SK-N-SH (cell line): ENCODE results near the gene PARVB. TPM values are rescaled to one million over a fixed set of nuclear protein-coding genes. Genes with fewer than 3 reads are reported as not detected.

Experiments
- CTCF ChIA-PET: fragments of 300-600, 350-600 bp; formaldehyde crosslinking; extraction: SDS; loops from one replicate; lab custom pipeline; 2021; lab: Yijun Ruan, JAX
- POLR2A ChIA-PET: fragments of 350-600 bp; sonication (Branson Sonifier 250); formaldehyde crosslinking; extraction: SDS; loops from one replicate; lab custom pipeline; 2020; ENCODE audit warnings: antibody characterized with exemption, inconsistent platforms; lab: Yijun Ruan, JAX
- DNase-seq: peaks from one replicate; pipeline ENCODE4 v3.0.0; 2012
- H2AFZ ChIP-seq: fragments of 200-600 bp; sonication (generic); 2 replicates; pipeline ENCODE4 v1.8.1; 2016; ENCODE audit warnings: antibody characterized with exemption, mild to moderate bottlenecking, low read depth
- H3F3A ChIP-seq: fragments of 200-600 bp; sonication (generic); replicated peaks from 2 replicates; pipeline ENCODE3; 2016; ENCODE audit warnings: antibody characterized with exemption, mild to moderate bottlenecking; ENCODE audit not compliant: insufficient read depth
- H3K27ac ChIP-seq, 2 experiments: fragments of 200-500 bp in 1 of 2; fragments of 200-600 bp in 1 of 2; sonication (Bioruptor generic) in 1 of 2; sonication (generic), shearing (Covaris generic) in 1 of 2; 2 replicates each; pipeline versions ENCODE4 v1.5.1 to v1.6.1; 2014 to 2016; ENCODE audit warnings: low read depth in 2 of 2, inconsistent platforms in 1 of 2, low read length in 1 of 2, mild to moderate bottlenecking in 1 of 2, mixed read lengths in 1 of 2
- H3K27me3 ChIP-seq: fragments of 200-600 bp; sonication (generic), shearing (Covaris generic); 2 replicates; pipeline ENCODE4 v1.6.1; 2016; ENCODE audit warnings: mixed run types; ENCODE audit not compliant: insufficient read depth
- H3K36me3 ChIP-seq, 2 experiments: fragments of 200-500 bp in 1 of 2; fragments of 200-600 bp in 1 of 2; sonication (Bioruptor generic) in 1 of 2; sonication (generic) in 1 of 2; replicated peaks in 1 of 2; 2 replicates each; pipeline versions ENCODE3 to v1.5.1; 2014 to 2016; ENCODE audit warnings: low read length in 1 of 2, mild to moderate bottlenecking in 1 of 2; ENCODE audit not compliant: insufficient read depth in 2 of 2, control insufficient read depth in 1 of 2
- H3K4me1 ChIP-seq, 2 experiments: fragments of 200-500 bp in 1 of 2; fragments of 200-600 bp in 1 of 2; sonication (Bioruptor generic) in 1 of 2; sonication (generic), shearing (Covaris generic) in 1 of 2; 2 replicates each; pipeline versions ENCODE4 v1.5.1 to v1.6.1; 2014 to 2016; ENCODE audit warnings: low read depth in 1 of 2, low read length in 1 of 2, mixed run types in 1 of 2; ENCODE audit not compliant: insufficient read depth in 2 of 2, control insufficient read depth in 1 of 2
- H3K4me2 ChIP-seq: fragments of 200-600 bp; sonication (generic), shearing (Covaris generic); 2 replicates; pipeline ENCODE4 v1.6.1; 2017; ENCODE audit warnings: mixed run types
- H3K4me3 ChIP-seq, 2 experiments: fragments of 200-500 bp in 1 of 2; fragments of 200-600 bp in 1 of 2; sonication (Bioruptor generic) in 1 of 2; sonication (generic), shearing (Covaris generic) in 1 of 2; 2 replicates each; pipeline versions ENCODE4 v1.5.1 to v1.8.1; 2014 to 2016; ENCODE audit warnings: low read depth in 2 of 2, inconsistent platforms in 1 of 2, low read length in 1 of 2, mild to moderate bottlenecking in 1 of 2, mixed read lengths in 1 of 2, moderate library complexity in 1 of 2
- H3K79me2 ChIP-seq: fragments of 200-600 bp; sonication (generic); 2 replicates; pipeline ENCODE4 v1.8.1; 2017; ENCODE audit warnings: mild to moderate bottlenecking; ENCODE audit not compliant: insufficient read depth
- H3K9ac ChIP-seq: fragments of 200-600 bp; sonication (generic); 2 replicates; pipeline ENCODE4 v1.6.1; 2017; ENCODE audit warnings: mixed run types
- H3K9me2 ChIP-seq: fragments of 200-600 bp; sonication (generic); 2 replicates; pipeline ENCODE4 v1.6.1; 2017; ENCODE audit warnings: mixed run types
- H3K9me3 ChIP-seq: fragments of 200-600 bp; sonication (generic); 2 replicates; pipeline ENCODE4 v1.6.1; 2017; ENCODE audit warnings: mixed run types, mild to moderate bottlenecking, moderate library complexity
- H4K20me1 ChIP-seq: fragments of 200-600 bp; sonication (generic); 2 replicates; pipeline ENCODE4 v1.6.1; 2017; ENCODE audit warnings: mild to moderate bottlenecking, mixed run types; ENCODE audit not compliant: insufficient read depth
- CTCF ChIP-seq: fragments of 200-600 bp; sonication (generic); IDR thresholded peaks from 2 replicates; pipeline ENCODE4 v1.6.1; 2017; ENCODE audit warnings: antibody characterized with exemption, mild to moderate bottlenecking, moderate library complexity
- ELF1 ChIP-seq: IDR thresholded peaks from 2 replicates; pipeline ENCODE4 v1.4.0; 2012
- FOXM1 ChIP-seq: IDR thresholded peaks from 2 replicates; pipeline ENCODE4 v1.4.0; 2012; ENCODE audit warnings: low read depth, mild to moderate bottlenecking
- JUND ChIP-seq: IDR thresholded peaks from 2 replicates; pipeline ENCODE4 v1.4.0; 2012
- MAX ChIP-seq: IDR thresholded peaks from 2 replicates; pipeline ENCODE4 v1.4.0; 2012; ENCODE audit warnings: low read depth
- NRF1 ChIP-seq: IDR thresholded peaks from 2 replicates; pipeline ENCODE4 v1.6.1; 2012; ENCODE audit warnings: low read depth, mild to moderate bottlenecking, low read length
- PBX3 ChIP-seq: IDR thresholded peaks from 2 replicates; pipeline ENCODE4; 2012
- POLR2AphosphoS5 ChIP-seq: IDR thresholded peaks from 2 replicates; pipeline ENCODE4 v1.6.1; 2012; ENCODE audit warnings: low read depth, low read length
- SIN3A ChIP-seq: IDR thresholded peaks from 2 replicates; pipeline ENCODE4 v1.6.1; 2012; ENCODE audit warnings: low read depth, mild to moderate bottlenecking, low read length, moderate library complexity, borderline replicate concordance
- TCF12 ChIP-seq: IDR thresholded peaks from 2 replicates; pipeline ENCODE4 v1.4.0; 2012
- TEAD4 ChIP-seq: IDR thresholded peaks from 2 replicates; pipeline ENCODE4 v1.4.0; 2012; ENCODE audit warnings: mild to moderate bottlenecking, borderline replicate concordance; ENCODE audit not compliant: insufficient read depth
- USF1 ChIP-seq: IDR thresholded peaks from 2 replicates; pipeline ENCODE4 v1.4.0; 2012; ENCODE audit warnings: low read depth, borderline replicate concordance
- WGBS: methylation state at CpG from one replicate; pipeline ENCODE4 v1.1.6; 2017; ENCODE audit warnings: low lambda C conversion rate; 5-methylcytosine and 5-hydroxymethylcytosine counted together
- polyA plus RNA-seq, 3 experiments: library from polyadenylated mRNA; depleted of rRNA; stranded (reverse); fragments of >200 nt; gene quantifications; 2 replicates each; pipeline ENCODE4 v1.2.3, GENCODE V29; 2012
- TF ChIP-seq, protein P1 (sequence below): IDR thresholded peaks from 2 replicates; pipeline ENCODE4 v1.4.0; 2012; ENCODE audit warnings: low read depth, borderline replicate concordance

PARVB gene
- polyA plus RNA-seq, 1 of the 3 experiments (the other 2 are of a cell fraction), result 87.8 TPM

GRCh38 chr22:44067901-44068300, 43.8 kb downstream of the PARVB start:
- WGBS, result 91% methylated on average over 6 of the region's 10 CpGs
- H3K9me3 ChIP-seq, result no peaks in the 10 kb centered on the region
- H3K79me2 ChIP-seq, result no peaks in the 10 kb centered on the region
- H3K4me2 ChIP-seq, result no peak overlapping the region
- TF ChIP-seq NRF1 (no peak), TEAD4 (no peak), MAX (no peak), JUND (no peak), PBX3 (no peak), FOXM1 (no peak), TCF12 (no peak), SIN3A (no peak)
- TF ChIP-seq, protein P1, sequence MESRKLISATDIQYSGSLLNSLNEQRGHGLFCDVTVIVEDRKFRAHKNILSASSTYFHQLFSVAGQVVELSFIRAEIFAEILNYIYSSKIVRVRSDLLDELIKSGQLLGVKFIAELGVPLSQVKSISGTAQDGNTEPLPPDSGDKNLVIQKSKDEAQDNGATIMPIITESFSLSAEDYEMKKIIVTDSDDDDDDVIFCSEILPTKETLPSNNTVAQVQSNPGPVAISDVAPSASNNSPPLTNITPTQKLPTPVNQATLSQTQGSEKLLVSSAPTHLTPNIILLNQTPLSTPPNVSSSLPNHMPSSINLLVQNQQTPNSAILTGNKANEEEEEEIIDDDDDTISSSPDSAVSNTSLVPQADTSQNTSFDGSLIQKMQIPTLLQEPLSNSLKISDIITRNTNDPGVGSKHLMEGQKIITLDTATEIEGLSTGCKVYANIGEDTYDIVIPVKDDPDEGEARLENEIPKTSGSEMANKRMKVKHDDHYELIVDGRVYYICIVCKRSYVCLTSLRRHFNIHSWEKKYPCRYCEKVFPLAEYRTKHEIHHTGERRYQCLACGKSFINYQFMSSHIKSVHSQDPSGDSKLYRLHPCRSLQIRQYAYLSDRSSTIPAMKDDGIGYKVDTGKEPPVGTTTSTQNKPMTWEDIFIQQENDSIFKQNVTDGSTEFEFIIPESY, result no peak
- H3K9ac ChIP-seq, result no peak overlapping the region
- DNase-seq, result no peak
- H3K27me3 ChIP-seq, result no peaks in the 10 kb centered on the region
- no peak overlapping the region for H2AFZ ChIP-seq
- ChIA-PET POLR2A (no interaction called here), CTCF (interaction anchor here (0.6 to 13.2 kb wide), 4 partner anchors 16 to 558 kb away, joined by 3 to 113 read pairs (median 14); no protein-coding TSS in a partner anchor)
- no peak overlapping the region for H3K27ac ChIP-seq
- no peaks in the 10 kb centered on the region for H4K20me1 ChIP-seq
- no peak overlapping the region for H3K4me3 ChIP-seq
- H3F3A ChIP-seq, result no peaks in the 10 kb centered on the region
- H3K36me3 ChIP-seq, result no peaks in the 10 kb centered on the region
- no peaks in the 10 kb centered on the region for H3K4me1 ChIP-seq
- H3K9me2 ChIP-seq, result no peaks in the 10 kb centered on the region

DNA sequence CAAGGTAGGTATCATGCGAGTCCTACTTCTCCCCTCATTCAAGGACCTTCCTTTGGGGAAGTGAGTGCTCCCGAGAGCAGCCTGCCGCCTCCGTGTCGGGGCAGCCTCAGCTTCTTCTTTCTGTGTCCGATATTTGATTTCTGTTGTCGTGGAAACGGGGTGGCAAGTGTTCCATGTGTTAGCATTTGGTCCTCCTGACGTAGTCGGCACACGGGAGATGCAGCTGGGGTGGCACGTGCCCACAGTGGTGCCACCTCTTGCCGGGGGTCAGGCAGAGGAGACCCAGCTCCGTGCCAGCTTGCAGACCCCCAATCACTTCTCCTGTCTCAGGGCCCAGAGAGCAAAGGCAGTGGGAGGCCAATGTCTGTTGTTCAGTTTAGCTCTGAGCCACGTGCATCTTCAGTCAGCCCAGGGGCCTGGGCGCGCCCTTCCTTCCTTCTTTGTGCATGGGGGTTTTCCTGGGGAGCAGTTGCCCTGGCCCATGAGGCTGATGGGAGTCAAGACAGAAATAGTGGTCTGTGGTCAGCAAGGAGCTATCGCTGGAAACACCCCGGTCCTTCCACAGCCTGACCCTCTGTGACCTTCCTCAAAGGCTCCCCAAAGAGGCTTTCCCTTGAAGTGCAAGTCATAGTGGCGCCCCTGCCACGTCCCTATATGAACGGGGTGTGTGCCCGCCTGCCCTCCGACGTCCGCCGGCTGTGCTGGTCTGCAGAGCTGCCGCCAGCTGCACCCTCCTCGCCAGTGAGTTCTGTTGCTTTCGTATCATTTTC, 44.5 kb downstream of the PARVB start:
- ChIA-PET POLR2A (no interaction called here), CTCF (interaction anchor here (0.6 to 13.2 kb wide), 5 partner anchors 15 to 558 kb away, joined by 3 to 113 read pairs (median 8); no protein-coding TSS in a partner anchor)
- no peak for DNase-seq
- Histone ChIP-seq H4K20me1 (no peaks in the 10 kb centered on the region), H3K27me3 (no peaks in the 10 kb centered on the region), H3K4me1 (no peaks in the 10 kb centered on the region), H3K79me2 (no peaks in the 10 kb centered on the region), H2AFZ (no peak overlapping the region), H3K9me2 (no peaks in the 10 kb centered on the region), H3K4me3 (no peak overlapping the region), H3K9ac (no peak overlapping the region), H3K27ac (no peak overlapping the region), H3K9me3 (no peaks in the 10 kb centered on the region), H3F3A (no peaks in the 10 kb centered on the region), H3K4me2 (no peak overlapping the region), H3K36me3 (no peaks in the 10 kb centered on the region)
- TF ChIP-seq ELF1 (no peak), CTCF (no peak), USF1 (no peak), POLR2AphosphoS5 (no peak)
- WGBS, result 93% methylated on average over 24 of the region's 30 CpGs
